HTR-8/SVneo (cell line): ENCODE data around the gene LZIC.
"Not testable (repeated sequence)": the region's sequence is repeated elsewhere in the genome, so short reads cannot be mapped to it uniquely, and the experiment has no call there.

Experiments
- DNase-seq: peaks from one replicate; pipeline ENCODE4 v3.0.0; 2011; ENCODE audit warnings: low spot score, mixed read lengths; ENCODE audit not compliant: insufficient read length
- FAIRE-seq: peaks from 2 replicates; lab custom pipeline; 2011; peaks lifted over from hg19 to GRCh38; lab: Jason Lieb, UNC

Gene LZIC

DNA sequence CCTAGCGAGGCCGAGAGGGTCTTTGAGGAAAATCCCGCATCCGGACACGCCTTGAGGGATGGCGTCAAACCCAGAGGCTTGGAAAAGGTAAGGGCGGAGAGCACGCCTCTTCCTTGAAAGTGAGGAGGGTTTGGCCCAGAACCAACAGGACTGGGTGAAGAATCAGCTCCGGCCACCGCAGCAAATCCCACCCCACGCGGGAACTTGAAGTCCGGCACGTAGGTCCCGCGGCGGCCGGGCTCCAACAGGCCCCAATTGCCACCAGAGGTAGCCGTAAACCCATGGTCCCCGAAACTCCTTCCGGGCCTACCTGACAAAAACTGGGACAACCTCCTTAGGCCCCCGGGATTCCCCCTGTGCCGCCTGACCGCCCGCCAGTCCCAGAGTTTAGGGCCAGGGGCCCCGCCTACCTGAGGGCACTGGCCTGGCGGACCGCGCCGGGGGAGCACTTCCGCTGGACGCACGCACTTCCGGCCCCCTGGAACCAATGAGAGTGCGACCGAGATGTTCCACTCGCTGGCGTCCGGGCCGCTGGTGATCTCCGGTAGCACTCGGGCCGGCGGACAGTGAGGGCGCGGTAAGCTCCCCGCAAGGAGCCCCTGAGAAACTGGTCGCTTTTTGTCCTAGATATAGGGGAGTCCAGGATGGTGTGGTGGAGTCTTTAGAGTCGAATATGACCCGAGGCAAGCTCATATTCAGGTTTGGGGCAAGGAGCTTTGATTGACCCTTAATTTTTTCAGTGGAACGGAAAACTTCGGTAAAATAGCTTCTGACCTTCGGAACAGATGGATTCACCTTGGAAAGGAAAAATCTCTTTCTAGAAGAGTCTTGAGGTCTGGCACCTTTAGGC lies at the start of gene LZIC, which contains the start of gene NMNAT1:
TSS of gene LZIC (minus strand) at position 453 of the 850 bp plus-strand sequence. CDS start 6,772 bp downstream, outside the sequence.
TSS of gene NMNAT1 (plus strand) at position 537 of the 850 bp plus-strand sequence. CDS start 28,599 bp downstream, outside the sequence.
- FAIRE-seq, result no peak
- DNase-seq, result peak; percentile 86

DNA sequence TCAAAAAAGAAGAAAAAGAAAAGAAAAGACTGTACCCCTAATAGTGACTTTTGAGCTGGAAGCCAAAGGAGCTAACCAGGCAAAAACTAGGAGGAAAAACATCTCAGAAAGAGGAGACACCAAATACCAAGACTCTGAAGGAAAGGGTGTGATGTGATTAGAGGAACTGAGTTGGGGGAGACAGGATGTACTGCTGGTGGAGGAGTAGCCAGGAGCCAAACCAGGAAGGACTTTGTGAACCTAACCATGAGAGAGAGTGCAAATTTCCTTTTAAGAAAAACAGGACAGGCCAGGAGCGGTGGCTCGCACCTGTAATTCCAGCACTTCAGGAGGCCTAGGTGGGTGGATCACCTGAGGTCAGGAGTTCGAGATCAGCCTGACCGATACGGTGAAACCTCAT lies 49.7 kb upstream of the LZIC start:
- FAIRE-seq, result no peak
- no peak for DNase-seq

DNA sequence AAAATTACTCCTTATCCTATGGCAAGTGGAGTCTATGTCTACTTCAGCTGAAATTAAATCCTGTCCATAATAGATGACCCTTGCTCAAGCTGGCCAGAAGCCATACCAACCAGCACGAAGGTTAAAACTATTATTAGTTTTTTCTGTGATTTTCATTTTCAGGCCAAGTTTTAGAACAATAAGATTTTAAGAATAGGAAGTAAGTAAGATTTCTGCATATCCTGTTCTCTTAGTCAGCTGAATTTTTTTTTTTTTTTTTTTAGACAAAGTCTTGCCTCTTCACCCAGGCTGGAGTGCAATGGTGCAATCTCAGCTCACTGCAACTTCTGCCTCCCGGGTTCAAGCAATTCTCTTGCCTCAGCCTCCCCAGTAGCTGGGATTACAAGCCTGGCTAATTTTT lies 47.8 kb upstream of the LZIC start:
- no peak for DNase-seq
- no peak for FAIRE-seq

DNA sequence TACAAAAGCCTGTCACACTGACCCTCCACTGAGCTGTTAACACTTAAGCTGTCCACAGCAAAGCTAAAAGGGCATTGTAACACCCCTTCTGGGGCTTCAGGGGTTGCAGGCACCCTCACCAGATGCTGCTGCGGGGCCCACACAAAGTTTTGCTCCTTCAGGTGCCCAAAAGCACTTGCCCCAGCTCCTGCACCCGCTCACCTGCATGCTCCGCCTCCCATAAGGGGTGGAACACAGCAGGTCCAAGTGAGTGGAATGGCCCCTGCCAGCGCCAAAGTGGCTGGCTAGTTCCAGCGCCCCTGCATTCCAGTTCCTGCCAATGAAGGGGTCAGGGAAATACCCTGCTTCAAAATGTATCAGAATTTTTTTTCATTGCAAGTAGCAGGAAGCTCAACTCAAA lies 46.6 kb upstream of the LZIC start:
- FAIRE-seq (no peak), DNase-seq (no peak)

DNA sequence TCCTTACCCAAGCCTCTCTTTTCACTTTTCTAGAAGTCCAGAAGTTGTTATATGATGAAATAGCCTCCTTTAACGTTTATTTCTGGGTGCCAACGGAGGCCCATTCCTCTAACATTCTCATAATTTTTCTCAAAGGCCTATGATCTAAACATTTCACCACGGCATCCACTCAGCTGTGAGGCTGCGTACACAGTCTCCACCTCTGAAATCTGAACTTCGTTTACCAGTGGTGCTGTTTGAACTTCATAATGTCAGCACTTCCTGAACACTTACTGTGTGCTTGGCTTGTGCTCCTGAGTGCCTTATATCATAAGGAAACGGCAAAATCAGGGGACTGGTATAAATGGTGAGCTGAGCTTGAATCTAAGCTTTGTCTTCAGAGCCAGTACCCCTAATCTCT lies 41.8 kb upstream of the LZIC start:
- FAIRE-seq, result no peak
- DNase-seq, result no peak

DNA sequence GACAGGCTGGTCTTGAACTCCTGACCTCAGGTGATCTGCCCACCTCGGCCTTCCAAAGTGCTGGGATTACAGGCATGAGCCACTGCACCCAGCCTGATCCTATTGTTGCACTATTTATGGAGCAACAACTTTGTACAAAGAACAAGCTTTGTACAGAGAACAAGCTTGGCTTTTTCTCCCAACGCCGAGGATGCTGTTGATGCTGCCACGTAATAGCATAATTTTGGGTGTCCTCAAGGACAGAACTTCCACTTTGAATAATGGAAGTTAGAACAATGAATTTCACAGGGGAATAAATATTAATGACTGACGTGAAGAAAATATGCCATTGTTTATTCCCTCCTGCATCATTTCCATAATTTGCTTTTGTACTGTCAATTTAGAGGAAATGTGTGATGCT lies 41.1 kb upstream of the LZIC start:
- no peak for DNase-seq
- no peak for FAIRE-seq

DNA sequence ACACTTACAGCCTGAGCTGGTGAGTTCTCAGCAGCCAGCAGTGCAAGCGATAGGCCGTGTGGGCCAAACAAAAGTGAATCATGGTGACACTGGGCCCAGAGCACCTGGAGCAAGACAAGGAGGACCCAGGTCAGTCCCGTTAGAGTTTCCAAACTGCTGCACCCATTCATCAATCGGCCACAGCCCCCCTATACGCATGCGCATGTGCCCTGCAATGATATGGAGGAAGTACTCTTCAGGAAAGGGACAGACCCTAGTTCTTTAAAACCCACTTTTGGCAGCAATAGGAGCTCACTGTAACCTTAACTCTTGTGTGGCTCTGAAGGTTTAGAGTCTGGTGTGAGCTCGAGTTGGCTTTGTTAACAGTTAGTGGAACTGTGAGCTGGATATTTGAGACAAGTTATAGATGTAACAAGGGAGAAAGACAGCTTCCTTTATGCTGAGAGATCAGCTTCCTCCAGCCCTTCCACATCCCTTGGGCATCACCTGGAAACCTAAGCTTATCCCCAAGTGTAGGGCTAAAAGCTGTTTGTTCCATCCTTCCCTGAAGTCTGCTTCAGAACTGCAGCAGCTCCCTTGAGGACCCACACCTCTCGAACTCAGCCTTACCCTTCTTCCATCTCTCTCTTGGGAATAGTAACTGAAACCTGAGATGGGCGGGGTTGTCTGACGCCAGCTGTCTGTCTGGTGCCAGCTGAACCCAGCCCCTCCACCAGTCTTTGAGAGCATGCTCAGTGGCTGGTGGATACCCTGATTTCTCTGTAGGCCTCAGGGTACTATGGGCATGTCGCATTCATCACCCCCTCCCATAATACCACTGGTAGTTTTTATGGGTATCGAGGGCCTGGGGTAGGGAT lies 17.7 kb upstream of the LZIC start:
- FAIRE-seq (no peak), DNase-seq (peak; percentile 53)

DNA sequence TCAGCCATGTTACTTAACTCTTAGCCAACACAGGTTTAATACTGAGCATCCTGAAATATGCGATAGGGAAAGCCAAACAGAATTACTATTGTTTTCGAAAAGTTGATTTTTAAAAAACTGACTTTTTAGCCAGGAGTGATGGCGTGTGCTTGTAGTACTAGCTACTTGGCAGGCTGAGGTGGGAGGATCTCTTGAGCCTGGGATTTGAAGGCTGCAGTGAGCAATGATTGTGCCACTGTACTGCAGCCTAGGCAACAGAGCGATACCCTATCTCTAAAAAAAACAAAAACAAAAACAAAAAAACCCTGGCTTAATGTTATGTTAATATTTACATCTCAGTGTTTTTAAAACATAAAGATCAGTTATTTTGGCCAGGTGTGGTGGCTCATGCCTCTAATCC lies 16.8 kb upstream of the LZIC start:
- DNase-seq, result no peak
- no peak for FAIRE-seq

DNA sequence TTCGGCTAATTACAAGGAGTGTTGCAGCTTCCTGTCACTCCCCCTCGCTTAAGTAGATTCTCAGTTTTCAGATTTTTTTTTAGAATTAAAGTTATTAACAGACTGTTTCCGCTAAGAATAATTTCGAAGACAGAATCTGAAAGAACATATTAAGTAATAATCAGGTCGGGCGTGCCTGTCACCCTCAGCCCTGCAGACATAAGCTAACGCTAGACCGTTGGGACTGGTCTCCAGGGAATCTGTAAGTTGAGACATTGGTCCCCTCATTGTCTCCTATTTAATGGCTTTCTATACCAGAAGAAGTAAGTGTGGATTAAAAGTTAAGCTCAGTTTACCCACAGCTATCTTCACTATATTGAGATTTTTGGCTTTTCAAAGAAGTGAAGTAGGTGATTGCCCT lies 14.5 kb upstream of the LZIC start:
- no peak for FAIRE-seq
- DNase-seq, result no peak

DNA sequence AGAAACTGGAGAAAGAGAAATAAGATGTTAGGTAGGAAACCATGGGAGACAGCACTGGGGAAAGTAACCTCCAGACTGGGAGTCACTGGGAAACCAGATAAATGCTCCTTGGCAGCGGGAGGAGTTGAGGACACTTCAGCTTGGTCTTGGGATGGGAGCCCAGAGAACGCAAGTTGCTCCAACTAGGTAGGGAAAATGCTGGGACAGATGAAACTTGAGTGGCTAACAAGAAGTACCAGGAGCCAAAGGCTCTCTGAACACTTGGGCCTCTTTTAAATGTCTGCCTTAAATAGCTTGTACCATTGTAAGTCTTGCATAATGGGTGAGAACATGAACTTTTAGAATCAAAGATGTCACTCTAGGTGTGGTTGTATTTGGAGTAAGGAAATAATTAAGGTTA lies 3.1 kb upstream of the LZIC start:
- FAIRE-seq, result no peak

DNA sequence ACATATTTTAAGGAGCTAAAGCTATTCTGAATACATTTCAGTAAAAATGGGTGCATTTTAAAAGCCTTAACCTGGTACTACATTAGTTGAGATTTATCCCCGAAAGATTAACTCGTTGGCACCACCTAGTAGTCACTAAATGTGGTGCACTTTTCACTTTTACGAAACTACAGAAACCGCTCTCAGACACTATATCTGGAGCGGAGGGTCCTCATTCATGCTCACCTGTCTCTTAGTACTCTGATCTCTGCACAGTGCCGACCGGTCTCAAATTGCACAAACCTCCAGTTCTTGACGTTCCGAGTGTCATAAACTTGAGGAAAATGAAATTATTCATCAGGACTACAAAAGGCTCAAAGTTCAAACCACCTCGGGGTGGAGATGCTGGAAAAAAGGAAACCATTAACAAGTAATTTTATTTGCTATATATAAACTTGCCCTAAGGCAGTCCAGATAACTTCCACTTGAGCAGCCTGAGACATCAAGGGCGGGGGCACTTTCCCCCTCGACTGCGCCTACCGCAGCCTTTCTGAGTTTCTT lies 722 bp downstream of the LZIC start:
- DNase-seq, result no peak
- FAIRE-seq, result no peak

More for the DNA sequence above, 3.1 kb upstream of the LZIC start:
- DNase-seq, result no peak

DNA sequence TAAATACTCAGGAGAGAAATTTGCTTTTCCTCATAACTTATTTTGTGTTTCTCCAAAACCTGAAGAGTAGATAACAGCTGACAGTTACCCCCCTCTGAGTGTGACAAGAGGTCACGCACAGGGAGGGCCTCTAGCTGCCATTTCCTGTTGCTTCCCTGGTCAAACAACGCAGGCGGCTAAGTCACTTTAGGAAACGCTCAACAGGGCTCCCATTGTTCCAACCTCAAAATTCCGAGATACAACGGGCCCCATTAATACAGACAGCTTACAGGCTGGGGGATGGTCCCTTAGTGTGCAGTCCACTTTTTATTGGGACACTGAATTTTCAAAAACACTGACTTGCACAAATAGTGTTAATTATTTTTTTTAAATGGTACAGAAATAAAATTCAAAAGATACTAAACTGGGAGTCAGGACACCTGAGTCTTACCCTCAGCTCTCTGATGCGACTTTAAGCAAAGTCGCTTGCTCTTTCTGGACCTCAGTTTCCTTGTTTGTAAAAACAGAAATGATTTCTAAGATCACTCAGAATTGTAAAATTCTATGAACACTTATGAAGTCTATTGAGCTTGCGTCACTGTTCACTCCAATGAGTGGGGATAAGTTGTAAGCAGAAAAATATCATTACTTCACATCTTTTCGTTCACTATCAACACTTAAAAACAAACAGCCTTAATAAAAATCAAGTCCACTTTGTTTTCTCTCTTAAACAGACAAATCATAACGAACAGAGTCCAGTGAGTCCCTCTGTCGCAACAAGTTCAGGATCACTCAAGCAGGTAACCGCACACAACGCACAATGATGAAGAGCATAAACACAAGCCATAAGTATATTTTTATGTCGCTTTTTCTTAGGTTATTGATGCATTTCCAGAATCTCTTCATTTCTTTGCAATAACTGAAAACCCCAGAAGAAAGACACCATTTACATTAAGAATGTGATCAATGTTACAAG lies 13.5 kb downstream of the LZIC start:
- DNase-seq (no peak), FAIRE-seq (no peak)

DNA sequence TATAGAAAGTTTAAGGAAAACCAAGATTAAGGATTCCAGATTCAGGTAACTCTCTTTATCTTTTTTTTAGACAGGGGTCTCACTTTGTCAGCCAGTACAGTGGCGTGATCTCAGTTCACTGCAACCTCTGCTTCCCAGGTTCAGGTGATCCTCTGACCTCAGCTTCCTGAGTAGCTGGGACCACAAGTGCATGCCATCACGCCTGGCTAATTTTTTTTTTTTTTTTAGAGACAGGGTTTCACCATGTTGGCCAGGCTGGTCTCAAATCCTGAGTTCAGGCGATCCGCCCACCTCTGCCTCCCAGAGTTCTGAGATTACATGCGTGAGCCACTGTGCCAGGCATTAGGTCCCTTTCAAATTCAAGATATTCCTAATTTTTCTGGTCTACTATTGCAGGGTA lies 15.9 kb downstream of the LZIC start:
- DNase-seq (no peak), FAIRE-seq (no peak)

DNA sequence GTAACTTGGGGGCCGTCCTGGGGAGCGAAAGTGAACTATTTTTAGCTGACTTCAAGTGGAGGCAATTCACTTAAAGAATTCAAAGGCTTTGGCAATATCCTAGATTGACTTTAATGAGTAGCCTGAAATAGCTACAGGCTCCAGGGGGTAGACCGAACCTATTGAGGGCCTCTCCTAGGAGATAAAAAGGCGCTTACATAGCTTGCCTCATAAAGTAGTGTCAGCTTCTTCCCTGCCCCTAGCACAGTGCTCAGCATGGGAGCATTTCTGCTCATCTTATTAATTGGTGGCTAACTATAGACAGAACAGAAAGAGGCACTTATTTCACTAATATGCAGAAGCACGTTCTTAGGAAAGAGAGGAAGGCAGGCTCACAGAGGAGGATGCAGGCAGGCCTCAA lies 20.8 kb downstream of the LZIC start:
- DNase-seq (no peak), FAIRE-seq (no peak)

DNA sequence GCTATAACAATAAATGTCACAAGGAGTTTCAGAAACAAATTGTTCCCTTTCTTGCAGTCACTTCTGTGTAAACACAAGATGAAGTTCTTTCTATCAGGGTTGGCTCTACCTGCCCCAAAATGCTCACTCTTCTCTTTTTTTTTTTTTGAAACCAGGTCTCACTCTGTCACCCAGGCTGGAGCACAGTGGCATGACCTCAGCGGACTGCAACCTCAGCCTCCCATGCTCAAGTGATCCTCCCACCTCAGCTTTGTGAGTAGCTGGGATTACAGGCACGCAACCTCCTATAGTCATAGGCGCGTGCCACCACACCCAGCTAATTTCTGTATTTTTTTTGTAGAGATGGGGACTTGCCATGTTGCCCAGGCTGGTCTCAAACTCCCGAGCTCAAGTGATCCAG lies 22.6 kb downstream of the LZIC start:
- DNase-seq (no peak), FAIRE-seq (no peak)

DNA sequence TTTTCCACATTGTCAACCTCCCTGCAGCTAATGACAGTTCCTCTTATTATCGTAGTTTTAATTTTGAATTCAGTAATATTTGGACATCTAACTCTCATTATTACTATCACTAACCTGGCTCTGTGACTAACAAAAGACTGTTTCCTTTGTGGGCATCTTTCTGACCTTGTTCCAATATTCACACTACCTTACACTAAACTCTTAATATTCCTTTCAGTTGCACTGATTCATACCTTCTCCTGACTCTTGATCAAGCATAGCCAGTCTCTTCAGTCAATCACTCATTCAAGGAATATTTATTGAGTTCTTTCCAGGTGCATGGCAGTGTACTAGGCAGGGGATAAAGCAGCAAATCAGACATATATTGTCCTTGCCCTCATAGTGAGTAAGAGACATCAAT lies 25.3 kb downstream of the LZIC start:
- DNase-seq, result no peak
- FAIRE-seq, result no peak

DNA sequence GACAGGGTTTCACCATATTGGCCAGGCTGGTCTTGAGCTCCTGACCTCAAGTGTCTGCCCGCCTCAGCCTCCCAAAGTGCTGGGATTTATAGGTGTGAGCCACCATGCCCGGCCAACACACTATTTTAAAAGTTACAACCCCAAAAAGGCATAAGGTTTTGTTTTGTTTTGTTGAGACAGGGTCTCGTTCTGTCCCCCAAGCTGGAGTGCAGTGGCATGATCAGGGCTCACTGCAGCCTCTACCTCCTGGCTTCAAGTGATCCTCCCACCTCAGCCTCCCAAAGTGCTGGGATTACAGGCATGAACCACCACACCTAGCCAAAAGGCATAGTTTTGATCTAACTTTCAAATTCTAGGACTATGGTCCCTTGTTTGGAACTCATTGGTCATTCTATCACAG lies 25.7 kb downstream of the LZIC start:
- not testable (repeated sequence) for FAIRE-seq, DNase-seq

DNA sequence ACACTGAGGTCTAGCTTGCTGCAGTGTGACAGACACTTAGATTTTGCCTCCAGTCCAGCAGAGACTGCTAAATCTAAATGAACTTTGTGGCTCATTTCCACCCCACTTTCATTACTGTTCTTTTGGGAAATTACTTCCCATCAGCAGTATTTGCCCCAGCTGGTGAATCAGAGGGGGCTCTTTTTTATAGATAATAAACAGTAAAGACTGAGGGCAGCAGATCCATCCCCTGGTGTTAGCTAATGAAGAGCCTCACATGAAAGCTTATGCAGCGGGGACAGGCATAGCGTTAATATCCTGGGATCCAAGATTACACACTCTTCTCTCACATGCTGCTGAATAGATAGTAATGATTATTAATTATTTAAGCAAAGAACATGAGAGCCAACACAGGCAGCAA lies 26.7 kb downstream of the LZIC start:
- FAIRE-seq (no peak), DNase-seq (no peak)

DNA sequence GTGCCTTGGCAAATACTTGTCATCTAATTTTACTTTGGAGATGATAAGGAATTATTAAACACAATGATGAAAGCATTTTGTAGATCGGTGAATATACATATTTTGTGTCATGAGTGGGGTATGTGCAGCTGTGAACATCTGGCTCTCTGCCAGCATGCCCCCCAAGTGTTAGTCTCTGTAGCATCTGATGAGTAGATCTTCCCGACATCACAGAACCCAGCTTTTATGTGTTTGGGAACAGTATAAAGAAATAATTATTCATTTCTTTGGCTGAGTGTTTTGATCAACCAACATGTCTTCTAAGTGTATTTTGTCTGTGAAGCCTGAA lies 28.6 kb downstream of the LZIC start:
- FAIRE-seq, result no peak
- DNase-seq, result no peak
